ENCODE results near the gene MMP8.

GRCh38 chr11:102717280-102717679 is 7.5 kb downstream of the MMP8 start:
- no peak for TF ChIP-seq EZH2 (IDR thresholded peaks at IDR 0.05; ENCODE audit: insufficient read depth, poor library complexity, severe bottlenecking)
- no peak for TF ChIP-seq EZH2phosphoT487 (IDR thresholded peaks at IDR 0.05; ENCODE audit: insufficient read depth, low read depth)
